ENCODE measurements around the gene PMEL. TPM values are rescaled to one million over a fixed set of nuclear protein-coding genes. Genes with fewer than 3 reads are reported as not detected.

The PMEL gene
- total RNA-seq, 1 experiment from 2014 or later, result 1.2 TPM

- H3K4me1 ChIP-seq (ENCODE audit: control insufficient read depth, insufficient read depth, low read length), result no peaks in the 10 kb centered on the region
- H3K9me3 ChIP-seq (ENCODE audit: control insufficient read depth, insufficient read depth, low read depth, low read length), result no peaks in the 10 kb centered on the region
- TF ChIP-seq SIN3A (IDR thresholded peaks at IDR 0.05; ENCODE audit: borderline replicate concordance, insufficient read depth, low read depth, low read length), result no peak
- no peak for TF ChIP-seq CTCF (IDR thresholded peaks at IDR 0.05)
- TF ChIP-seq TCF7L2 (IDR thresholded peaks at IDR 0.05; ENCODE audit: low read depth, low read length), result no peak
- H3K4me3 ChIP-seq (ENCODE audit: low read depth in 2 of 2, low read length in 2 of 2), result no peak overlapping the region
- intact Hi-C loops (cut with micrococcal nuclease; ENCODE audit: unreplicated experiment) (no loop called here), in situ Hi-C loops (cut with HindIII; ENCODE audit: low pct_unique_long_range_greater_than_20kb, low sequenced_read_pairs) (no loop called here)
- DNase-seq (ENCODE audit: low read depth, low spot score) (no peak), ATAC-seq (no peak)
- H3K27ac ChIP-seq (ENCODE audit: low read length), result no peak overlapping the region
- BruUV-seq (replicated peaks), result no TSS peak
- ChIA-PET CTCF (interaction anchor here (0.9 kb wide), 1 partner anchor 217 kb away, joined by 3 read pairs; no protein-coding TSS in a partner anchor), POLR2A (no interaction called here)
- no peaks in the 10 kb centered on the region for H3K27me3 ChIP-seq (ENCODE audit: control insufficient read depth, insufficient read depth, low read length)
- H3K36me3 ChIP-seq (ENCODE audit: control insufficient read depth, insufficient read depth, low read length), result no peaks in the 10 kb centered on the region
Measured at GRCh38 chr12:55957106-55957859, 8.6 kb downstream of the PMEL start.

- intact Hi-C loops (cut with micrococcal nuclease; ENCODE audit: unreplicated experiment), result no loop called here
Measured at GRCh38 chr12:55955800-55956508, 9.9 kb downstream of the PMEL start.

More at GRCh38 chr12:55955800-55956508, 9.9 kb downstream of the PMEL start:
- no peak overlapping the region for H3K4me3 ChIP-seq (ENCODE audit: low read depth in 2 of 2, low read length in 2 of 2)
- H3K27me3 ChIP-seq (ENCODE audit: control insufficient read depth, insufficient read depth, low read length), result no peaks in the 10 kb centered on the region
- in situ Hi-C loops (cut with HindIII; ENCODE audit: low pct_unique_long_range_greater_than_20kb, low sequenced_read_pairs), result no loop called here
- H3K27ac ChIP-seq (ENCODE audit: low read length), result no peak overlapping the region
- H3K9me3 ChIP-seq (ENCODE audit: control insufficient read depth, insufficient read depth, low read depth, low read length), result no peaks in the 10 kb centered on the region
- ChIA-PET CTCF (interaction anchor here (0.9 kb wide), 1 partner anchor 216 kb away, joined by 3 read pairs; no protein-coding TSS in a partner anchor), POLR2A (interaction anchor here (0.5 kb wide), 1 partner anchor 30 kb away, joined by 3 read pairs; no protein-coding TSS in a partner anchor)
- BruUV-seq (replicated peaks), result no TSS peak
- DNase-seq (ENCODE audit: low read depth, low spot score) (no peak), ATAC-seq (peak; percentile 78)
- H3K4me1 ChIP-seq (ENCODE audit: control insufficient read depth, insufficient read depth, low read length), result no peaks in the 10 kb centered on the region
- no peak for TF ChIP-seq CTCF (IDR thresholded peaks at IDR 0.05)
- no peak for TF ChIP-seq REST (IDR thresholded peaks at IDR 0.05; ENCODE audit: insufficient read depth in 1 of 2, low read depth in 2 of 2, low read length in 1 of 2)
- no peak for TF ChIP-seq TCF7L2 (IDR thresholded peaks at IDR 0.05; ENCODE audit: low read depth, low read length)
- no peak for TF ChIP-seq POLR2AphosphoS5 (IDR thresholded peaks at IDR 0.05; ENCODE audit: low read depth, low read length)
- TF ChIP-seq SIN3A (IDR thresholded peaks at IDR 0.05; ENCODE audit: borderline replicate concordance, insufficient read depth, low read depth, low read length), result no peak
- no peaks in the 10 kb centered on the region for H3K36me3 ChIP-seq (ENCODE audit: control insufficient read depth, insufficient read depth, low read length)
